Hair follicular keratinocyte (primary cell): Measurements from ENCODE around the gene PCDHGA2. TPM values are rescaled to one million over a fixed set of nuclear protein-coding genes. Genes with fewer than 3 reads are reported as not detected.

Experiments used
- total RNA-seq: library from RNA; depleted of rRNA; stranded (reverse); fragments of >200 nt; gene quantifications from 2 replicates; pipeline ENCODE4 v1.2.3, GENCODE V29; 2015

Gene PCDHGA2
- total RNA-seq, 1 donor from 2014 or later, result 0.04 TPM

Other genes starting within 250 kb of the PCDHGA2 start
- gene PCDHB2, start 244.1 kb upstream of the PCDHGA2 start, total RNA-seq, result 0.08 and 0.62 TPM in 2 replicates
- under 0.01 TPM in 1 of 2 replicates, not detected in the other for gene PCDHB3, start 238.3 kb upstream of the PCDHGA2 start, total RNA-seq
- 0.34 TPM in 1 of 2 replicates, not detected in the other for gene PCDHB4, start 216.9 kb upstream of the PCDHGA2 start, total RNA-seq
- not detected in 2 replicates for gene PCDHB5, start 203.6 kb upstream of the PCDHGA2 start, total RNA-seq
- gene PCDHB6, start 188.7 kb upstream of the PCDHGA2 start, total RNA-seq, result not detected in 2 replicates
- not detected in 2 replicates for gene PCDHB7, start 166.1 kb upstream of the PCDHGA2 start, total RNA-seq
- not detected in 2 replicates for gene PCDHB8, start 161.0 kb upstream of the PCDHGA2 start, total RNA-seq
- gene PCDHB16, start 156.4 kb upstream of the PCDHGA2 start, total RNA-seq, result 0.16 TPM in 1 of 2 replicates, not detected in the other
- 0.08 TPM in 1 of 2 replicates, not detected in the other for gene PCDHB9, start 151.6 kb upstream of the PCDHGA2 start, total RNA-seq
- gene PCDHB10, start 146.4 kb upstream of the PCDHGA2 start, total RNA-seq, result under 0.01 and 0.04 TPM in 2 replicates
- gene PCDHB11, start 139.1 kb upstream of the PCDHGA2 start, total RNA-seq, result not detected in 2 replicates
- gene PCDHB12, start 130.0 kb upstream of the PCDHGA2 start, total RNA-seq, result not detected in 2 replicates
- not detected in 2 replicates for gene PCDHB13, start 124.8 kb upstream of the PCDHGA2 start, total RNA-seq
- 0.04 TPM in 1 of 2 replicates, not detected in the other for gene PCDHB14, start 115.4 kb upstream of the PCDHGA2 start, total RNA-seq
- gene PCDHB15, start 93.4 kb upstream of the PCDHGA2 start, total RNA-seq, result 0.04 and 0.08 TPM in 2 replicates
- gene SLC25A2, start 34.7 kb upstream of the PCDHGA2 start, total RNA-seq, result not detected in 2 replicates
- 28.9 and 35.5 TPM in 2 replicates for gene TAF7, start 18.0 kb upstream of the PCDHGA2 start, total RNA-seq
- not detected in 2 replicates for gene PCDHGA1, start 8.2 kb upstream of the PCDHGA2 start, total RNA-seq
- gene PCDHGA3, start 5.1 kb downstream of the PCDHGA2 start, total RNA-seq, result 0.04 and 0.08 TPM in 2 replicates
- 0.23 and 0.38 TPM in 2 replicates for gene PCDHGB1, start 11.3 kb downstream of the PCDHGA2 start, total RNA-seq
- 0.08 and 0.15 TPM in 2 replicates for gene PCDHGA4, start 16.3 kb downstream of the PCDHGA2 start, total RNA-seq
- gene PCDHGB2, start 21.2 kb downstream of the PCDHGA2 start, total RNA-seq, result 0.08 and 0.23 TPM in 2 replicates
- gene PCDHGA5, start 25.4 kb downstream of the PCDHGA2 start, total RNA-seq, result under 0.01 TPM in 1 of 2 replicates, not detected in the other
- gene PCDHGB3, start 31.5 kb downstream of the PCDHGA2 start, total RNA-seq, result 0.31 and 0.46 TPM in 2 replicates
- gene PCDHGA6, start 35.1 kb downstream of the PCDHGA2 start, total RNA-seq, result 0.15 and 0.16 TPM in 2 replicates
- 0.11 and 0.86 TPM in 2 replicates for gene PCDHGA7, start 44.0 kb downstream of the PCDHGA2 start, total RNA-seq
- gene PCDHGB4, start 48.9 kb downstream of the PCDHGA2 start, total RNA-seq, result 1.5 and 3.7 TPM in 2 replicates
- 0.08 and 0.39 TPM in 2 replicates for gene PCDHGA8, start 53.9 kb downstream of the PCDHGA2 start, total RNA-seq
- gene PCDHGB5, start 59.2 kb downstream of the PCDHGA2 start, total RNA-seq, result 3.3 and 5.9 TPM in 2 replicates
- 0.53 and 0.70 TPM in 2 replicates for gene PCDHGA9, start 64.0 kb downstream of the PCDHGA2 start, total RNA-seq
- 0.61 and 0.70 TPM in 2 replicates for gene PCDHGB6, start 69.3 kb downstream of the PCDHGA2 start, total RNA-seq
- 1.3 and 1.6 TPM in 2 replicates for gene PCDHGA10, start 74.2 kb downstream of the PCDHGA2 start, total RNA-seq
- gene PCDHGB7, start 78.9 kb downstream of the PCDHGA2 start, total RNA-seq, result 1.3 and 2.3 TPM in 2 replicates
- 0.84 and 0.94 TPM in 2 replicates for gene PCDHGA11, start 82.3 kb downstream of the PCDHGA2 start, total RNA-seq
- 1.6 and 4.0 TPM in 2 replicates for gene PCDHGA12, start 91.7 kb downstream of the PCDHGA2 start, total RNA-seq
- 21.8 and 60.9 TPM in 2 replicates for gene PCDHGC3, start 137.2 kb downstream of the PCDHGA2 start, total RNA-seq
- 0.19 and 0.31 TPM in 2 replicates for gene PCDHGC4, start 146.3 kb downstream of the PCDHGA2 start, total RNA-seq
- gene PCDHGC5, start 150.3 kb downstream of the PCDHGA2 start, total RNA-seq, result 1.2 and 5.0 TPM in 2 replicates